ENCODE data around the gene SLAMF9.

SLAMF9 gene

DNA sequence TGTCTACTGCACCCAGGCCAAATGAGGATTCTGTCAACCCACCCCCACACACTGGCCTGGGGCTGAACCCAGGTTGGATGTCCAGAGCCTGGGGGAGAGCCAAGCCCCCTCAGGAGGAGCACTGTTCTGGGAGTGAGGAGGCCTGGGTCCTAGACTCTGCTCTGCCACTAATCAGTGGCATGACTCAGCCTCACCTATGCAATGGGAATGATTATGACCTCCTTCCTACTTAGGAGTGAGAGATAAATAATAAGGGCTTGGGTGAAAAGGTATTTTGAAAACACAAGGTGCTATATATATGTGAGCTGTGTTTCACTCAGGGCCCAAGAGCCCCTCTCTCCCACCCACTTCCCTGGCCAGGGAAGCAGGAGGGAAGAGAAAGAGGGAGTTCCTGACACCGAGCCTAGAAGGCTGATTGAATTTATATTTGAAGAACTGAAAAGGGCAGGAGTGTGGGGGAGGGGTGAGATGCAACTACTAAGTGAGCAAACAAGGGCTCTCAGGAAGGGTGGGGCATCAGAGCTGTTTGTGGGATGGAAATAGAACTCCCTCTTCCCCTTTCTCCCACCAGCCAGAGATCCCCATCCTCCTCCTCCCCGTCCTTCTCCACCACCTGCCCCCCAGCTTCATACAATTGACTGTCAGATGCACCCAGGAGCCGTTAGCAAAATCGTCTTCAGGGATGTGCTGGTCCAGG, 16.8 kb downstream of the SLAMF9 start:
- Histone ChIP-seq H3K4me1 (ENCODE audit: insufficient read depth, insufficient read length) (peaks cover 36% of the 10 kb centered on the region), H3K36me3 (ENCODE audit: insufficient read depth, insufficient read length, low read length) (peaks cover 68% of the 10 kb centered on the region), H3K9ac (ENCODE audit: insufficient read length, low read depth) (peak overlapping the region; percentile 15), H3K27me3 (ENCODE audit: insufficient read depth, insufficient read length) (no peaks in the 10 kb centered on the region), H3K4me3 (ENCODE audit: insufficient read length, low read depth) (no peak overlapping the region), H3K9me3 (ENCODE audit: insufficient read depth, low read length) (no peaks in the 10 kb centered on the region)
- TF ChIP-seq ZNF274 (IDR thresholded peaks at IDR 0.05; ENCODE audit: low read depth, low read length), result no peak
- no peak for TF ChIP-seq YY1 (IDR thresholded peaks at IDR 0.05; ENCODE audit: insufficient read depth, insufficient read length)
- no peak for TF ChIP-seq SUZ12 (IDR thresholded peaks at IDR 0.05; ENCODE audit: extremely low read depth, insufficient read depth, insufficient read length)
- DNase-seq (ENCODE audit: low read depth, low spot score), result no peak

DNA sequence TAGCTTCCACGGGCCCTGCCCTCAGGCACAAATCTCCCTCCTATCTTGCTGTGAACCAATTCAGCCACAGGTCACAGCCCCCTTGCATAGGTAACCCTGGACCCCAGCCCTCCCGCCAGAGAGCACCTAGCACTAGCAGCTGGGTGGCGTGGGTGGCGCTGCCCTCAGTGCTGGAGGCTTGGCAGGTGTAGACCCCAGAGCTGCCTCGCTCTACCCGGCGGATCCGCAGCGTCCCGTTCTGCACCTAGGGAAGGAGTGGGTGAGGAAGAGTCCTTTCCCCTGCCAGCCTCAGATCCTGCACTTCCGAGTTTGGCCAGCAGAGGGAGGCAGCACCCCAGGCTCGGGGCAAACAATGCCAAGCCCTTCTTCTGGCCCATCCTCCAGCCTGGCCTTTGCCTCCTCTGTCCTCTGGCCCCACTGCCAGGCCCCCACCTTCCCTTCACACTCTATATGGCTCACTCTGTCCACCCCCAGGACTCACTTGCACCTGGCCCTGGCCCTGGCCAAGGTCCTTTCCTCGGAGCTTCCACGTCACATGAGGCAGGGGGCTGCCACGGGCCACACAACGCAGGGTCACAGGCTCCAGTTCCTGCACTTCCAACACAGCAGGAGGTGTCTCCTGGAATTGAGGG, 17.6 kb downstream of the SLAMF9 start:
- H3K9me3 ChIP-seq (ENCODE audit: insufficient read depth, low read length), result no peaks in the 10 kb centered on the region
- H3K4me3 ChIP-seq (ENCODE audit: insufficient read length, low read depth), result no peak overlapping the region
- peak; percentile 80 for DNase-seq (ENCODE audit: low read depth, low spot score)
- peaks cover 74% of the 10 kb centered on the region for H3K36me3 ChIP-seq (ENCODE audit: insufficient read depth, insufficient read length, low read length)
- peaks cover 28% of the 10 kb centered on the region for H3K4me1 ChIP-seq (ENCODE audit: insufficient read depth, insufficient read length)
- no peaks in the 10 kb centered on the region for H3K27me3 ChIP-seq (ENCODE audit: insufficient read depth, insufficient read length)
- TF ChIP-seq ZNF274 (IDR thresholded peaks at IDR 0.05; ENCODE audit: low read depth, low read length), result no peak
- TF ChIP-seq YY1 (IDR thresholded peaks at IDR 0.05; ENCODE audit: insufficient read depth, insufficient read length), result no peak
- no peak for TF ChIP-seq SUZ12 (IDR thresholded peaks at IDR 0.05; ENCODE audit: extremely low read depth, insufficient read depth, insufficient read length)
- peak overlapping the region; percentile 15 for H3K9ac ChIP-seq (ENCODE audit: insufficient read length, low read depth)

GRCh38 chr1:159935719-159936272, 18.2 kb downstream of the SLAMF9 start:
- TF ChIP-seq SUZ12 (IDR thresholded peaks at IDR 0.05; ENCODE audit: extremely low read depth, insufficient read depth, insufficient read length) (no peak), YY1 (IDR thresholded peaks at IDR 0.05; ENCODE audit: insufficient read depth, insufficient read length) (no peak), ZNF274 (IDR thresholded peaks at IDR 0.05; ENCODE audit: low read depth, low read length) (no peak)
- no peak for DNase-seq (ENCODE audit: low read depth, low spot score)
- peaks cover 80% of the 10 kb centered on the region for H3K36me3 ChIP-seq (ENCODE audit: insufficient read depth, insufficient read length, low read length)

GRCh38 chr1:159935305-159935704, 18.7 kb downstream of the SLAMF9 start:
- Histone ChIP-seq H3K4me3 (ENCODE audit: insufficient read length, low read depth) (no peak overlapping the region), H3K36me3 (ENCODE audit: insufficient read depth, insufficient read length, low read length) (peaks cover 82% of the 10 kb centered on the region), H3K9me3 (ENCODE audit: insufficient read depth, low read length) (no peaks in the 10 kb centered on the region), H3K4me1 (ENCODE audit: insufficient read depth, insufficient read length) (peaks cover 21% of the 10 kb centered on the region), H3K27me3 (ENCODE audit: insufficient read depth, insufficient read length) (no peaks in the 10 kb centered on the region), H3K9ac (ENCODE audit: insufficient read length, low read depth) (no peak overlapping the region)
- no peak for DNase-seq (ENCODE audit: low read depth, low spot score)
- TF ChIP-seq YY1 (IDR thresholded peaks at IDR 0.05; ENCODE audit: insufficient read depth, insufficient read length) (no peak), SUZ12 (IDR thresholded peaks at IDR 0.05; ENCODE audit: extremely low read depth, insufficient read depth, insufficient read length) (no peak), ZNF274 (IDR thresholded peaks at IDR 0.05; ENCODE audit: low read depth, low read length) (no peak)

More at GRCh38 chr1:159935719-159936272, 18.2 kb downstream of the SLAMF9 start:
- H3K27me3 ChIP-seq (ENCODE audit: insufficient read depth, insufficient read length), result no peaks in the 10 kb centered on the region
- no peaks in the 10 kb centered on the region for H3K9me3 ChIP-seq (ENCODE audit: insufficient read depth, low read length)
- H3K4me1 ChIP-seq (ENCODE audit: insufficient read depth, insufficient read length), result peaks cover 22% of the 10 kb centered on the region
- no peak overlapping the region for H3K4me3 ChIP-seq (ENCODE audit: insufficient read length, low read depth)
- no peak overlapping the region for H3K9ac ChIP-seq (ENCODE audit: insufficient read length, low read depth)

DNA sequence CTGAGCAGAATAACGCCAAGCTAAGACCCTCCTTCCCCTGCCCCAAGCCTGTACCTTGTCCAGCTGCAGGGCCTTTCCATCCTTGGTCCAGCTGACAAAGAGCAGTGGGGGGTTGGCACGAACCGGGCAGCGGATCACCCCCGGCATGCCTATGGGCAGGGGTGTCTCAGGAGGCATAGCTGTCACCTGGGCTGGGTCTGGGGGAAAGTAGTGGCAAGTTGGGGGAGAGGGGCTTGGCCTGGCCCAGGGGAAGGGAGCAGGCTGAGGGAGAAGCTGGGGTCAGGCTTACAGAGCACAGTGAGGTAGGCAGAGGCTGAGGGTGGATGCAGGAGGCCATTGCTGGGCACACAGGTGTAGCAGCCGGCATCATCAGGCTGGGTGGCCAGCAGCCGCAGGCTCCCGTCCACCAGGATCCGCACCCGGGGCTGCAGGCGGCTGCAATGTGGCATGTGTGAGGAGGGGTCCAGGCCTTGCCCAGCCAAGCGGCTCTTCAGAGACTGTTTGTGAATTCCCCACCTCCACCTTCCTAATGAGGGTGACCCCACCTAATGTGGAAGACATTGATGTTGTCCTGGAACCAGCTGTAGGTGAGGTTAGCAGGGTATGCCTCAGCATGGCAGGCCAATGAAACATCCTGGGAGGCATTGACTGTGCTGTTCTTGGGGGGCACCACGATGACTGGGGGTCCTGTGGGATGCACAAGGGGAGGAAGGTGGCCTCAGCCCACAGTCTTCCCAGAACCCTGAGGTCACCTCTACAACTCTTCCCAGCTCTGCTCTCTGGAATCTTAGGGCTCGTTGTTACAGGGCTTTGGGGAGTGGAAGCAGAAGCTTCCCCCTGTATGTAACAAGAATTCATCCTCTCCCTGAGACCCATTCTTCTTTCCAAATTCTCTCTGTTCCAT, 19.6 kb downstream of the SLAMF9 start:
- DNase-seq (ENCODE audit: low read depth, low spot score), result no peak
- Histone ChIP-seq H3K4me3 (ENCODE audit: insufficient read length, low read depth) (no peak overlapping the region), H3K4me1 (ENCODE audit: insufficient read depth, insufficient read length) (peaks cover 21% of the 10 kb centered on the region), H3K9ac (ENCODE audit: insufficient read length, low read depth) (no peak overlapping the region), H3K27me3 (ENCODE audit: insufficient read depth, insufficient read length) (no peaks in the 10 kb centered on the region), H3K36me3 (ENCODE audit: insufficient read depth, insufficient read length, low read length) (peaks cover 82% of the 10 kb centered on the region), H3K9me3 (ENCODE audit: insufficient read depth, low read length) (no peaks in the 10 kb centered on the region)
- TF ChIP-seq ZNF274 (IDR thresholded peaks at IDR 0.05; ENCODE audit: low read depth, low read length) (no peak), SUZ12 (IDR thresholded peaks at IDR 0.05; ENCODE audit: extremely low read depth, insufficient read depth, insufficient read length) (no peak), YY1 (IDR thresholded peaks at IDR 0.05; ENCODE audit: insufficient read depth, insufficient read length) (no peak)

DNA sequence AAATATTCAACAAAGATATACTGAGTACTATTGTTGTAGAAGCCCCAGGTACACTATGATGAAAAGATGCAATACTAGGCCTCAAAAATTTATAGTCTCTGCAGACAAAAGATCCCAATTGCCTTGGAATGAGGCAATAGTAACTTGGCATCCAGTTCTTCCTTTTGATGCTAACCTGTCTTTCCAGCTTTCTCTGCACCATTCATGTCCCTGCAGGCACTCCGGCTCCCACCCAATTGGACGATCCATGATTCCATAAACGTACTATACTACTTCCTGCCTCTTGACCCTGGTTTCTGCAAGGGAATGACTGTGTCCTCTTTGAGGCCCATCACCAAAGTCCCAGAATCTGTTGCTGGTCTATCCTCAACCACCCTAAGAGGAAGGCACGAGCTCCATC, 20.7 kb downstream of the SLAMF9 start:
- Histone ChIP-seq H3K4me3 (ENCODE audit: insufficient read length, low read depth) (no peak overlapping the region), H3K9ac (ENCODE audit: insufficient read length, low read depth) (no peak overlapping the region), H3K4me1 (ENCODE audit: insufficient read depth, insufficient read length) (peaks cover 21% of the 10 kb centered on the region), H3K9me3 (ENCODE audit: insufficient read depth, low read length) (no peaks in the 10 kb centered on the region), H3K27me3 (ENCODE audit: insufficient read depth, insufficient read length) (no peaks in the 10 kb centered on the region), H3K36me3 (ENCODE audit: insufficient read depth, insufficient read length, low read length) (peaks cover 82% of the 10 kb centered on the region)
- no peak for DNase-seq (ENCODE audit: low read depth, low spot score)
- TF ChIP-seq SUZ12 (IDR thresholded peaks at IDR 0.05; ENCODE audit: extremely low read depth, insufficient read depth, insufficient read length) (no peak), YY1 (IDR thresholded peaks at IDR 0.05; ENCODE audit: insufficient read depth, insufficient read length) (no peak), ZNF274 (IDR thresholded peaks at IDR 0.05; ENCODE audit: low read depth, low read length) (no peak)
